Stomach (tissue), 9 donors: ENCODE results near the gene PRLR. TPM values are rescaled to one million over a fixed set of nuclear protein-coding genes. Genes with fewer than 3 reads are reported as not detected.

ENCODE experiments used
- DNase-seq, 2 donors: peaks; one replicate each; pipeline versions ENCODE4 v3.0.0 to v3.0.0-alpha.2; 2013 to 2019
- H3K27ac ChIP-seq, 5 donors: fragments of 200-600 bp in 4 of 5; sonication (generic) in 4 of 5; one replicate each; pipeline ENCODE4 v1.5.1; 2013 to 2019; ENCODE audit warnings: mild to moderate bottlenecking in 1 of 5, moderate library complexity in 1 of 5
- H3K27me3 ChIP-seq, 3 donors: fragments of 200-600 bp; sonication (generic); one replicate each; pipeline ENCODE4 v1.5.1; 2017 to 2019; ENCODE audit warnings: mixed run types in 1 of 3
- H3K36me3 ChIP-seq, 4 donors: fragments of 200-600 bp; sonication (generic); 1 replicate in 3 of 4; 2 replicates in 1 of 4; pipeline ENCODE4 v1.5.1; 2016 to 2019
- H3K4me1 ChIP-seq, 4 donors: fragments of 200-600 bp; sonication (generic); one replicate each; pipeline ENCODE4 v1.5.1; 2016 to 2019
- H3K4me3 ChIP-seq, 4 donors: fragments of 200-600 bp; sonication (generic) in 3 of 4; one replicate each; pipeline ENCODE4 v1.5.1; 2016 to 2019; ENCODE audit warnings: mild to moderate bottlenecking in 1 of 4
- H3K9me3 ChIP-seq, 4 donors: fragments of 200-600 bp; sonication (generic); one replicate each; pipeline ENCODE4 v1.5.1; 2016 to 2019
- CTCF ChIP-seq, 7 experiments: fragments of 450-650 bp in 4 of 7; fragments of 200-600 bp in 3 of 7; sonication (generic) in 3 of 7; IDR thresholded peaks; one replicate each; pipeline ENCODE4 v1.5.1; 2016 to 2019; ENCODE audit warnings: antibody characterized with exemption in 7 of 7, control low read depth in 2 of 7, mild to moderate bottlenecking in 1 of 7
- EP300 ChIP-seq: sonication (generic); formaldehyde crosslinking; IDR thresholded peaks from one replicate; pipeline ENCODE4 v1.6.1; 2017; ENCODE audit warnings: antibody characterized with exemption
- POLR2A ChIP-seq, 4 donors: fragments of 450-650 bp; IDR thresholded peaks; one replicate each; pipeline ENCODE4 v1.6.1; 2016; ENCODE audit warnings: antibody characterized with exemption in 4 of 4, control low read depth in 2 of 4, mild to moderate bottlenecking in 1 of 4, moderate library complexity in 1 of 4
- POLR2AphosphoS5 ChIP-seq, 3 donors: sonication (generic); formaldehyde crosslinking; IDR thresholded peaks; one replicate each; pipeline ENCODE4 v1.6.1; 2016; ENCODE audit warnings: antibody characterized with exemption in 3 of 3
- WGBS, 5 donors: extraction: QIAGEN DNeasy Blood & Tissue Kit in 3 of 5; methylation state at CpG; one replicate each; pipeline versions ENCODE4 v1.1.5 to v1.1.7; 2013 to 2018; 5-methylcytosine and 5-hydroxymethylcytosine counted together
- intact Hi-C: fragments of 100-400 bp; cut with DNase I; formaldehyde crosslinking; loops from one replicate; pipeline ENCODE4 v1.15.1; 2023; ENCODE audit warnings: low total_unique reads
- polyA plus RNA-seq, 3 donors: library from polyadenylated mRNA; stranded (reverse); fragments of 200-250 nt; gene quantifications; one replicate each; pipeline ENCODE4 v1.2.3, GENCODE V29; 2013
- total RNA-seq, 5 donors: library from RNA; depleted of rRNA; stranded (reverse); fragments of >200 nt; gene quantifications; one replicate each; pipeline versions ENCODE4 v1.1.0 to v1.2.3, GENCODE V29; 2014 to 2016
- donor health status: healthy with polysubstance abuse.
- donor health status: Bipolar disorder and iron deficiency.
- donor health status: healthy.

Gene PRLR
- total and polyA plus RNA-seq, 8 donors: 0.56 to 33.2 (median 4.5) TPM; not detected in 1

- TF ChIP-seq POLR2A (IDR thresholded peaks at IDR 0.05): no peak
- no peak overlapping the region for H3K27ac ChIP-seq
- whole genome bisulfite sequencing, 5 donors: 65 to 80% (median 70%) methylated on average over 3 of the region's 3 CpGs
- no peaks in the 10 kb centered on the region for H3K36me3 ChIP-seq
- no peak overlapping the region for H3K4me3 ChIP-seq
- DNase-seq: no peak
- no peaks in the 10 kb centered on the region for H3K27me3 ChIP-seq
- intact Hi-C loops: no loop called here
- no peaks in the 10 kb centered on the region for H3K9me3 ChIP-seq
- no peaks in the 10 kb centered on the region for H3K4me1 ChIP-seq
These were observed 171.9 kb downstream of the PRLR start for GRCh38 chr5:35058374-35058788.

- H3K4me3 ChIP-seq: no peak overlapping the region
- intact Hi-C loops: no loop called here
- WGBS, 5 donors: 56 to 80% (median 74%) methylated on average over 2 of the region's 2 CpGs
- no peaks in the 10 kb centered on the region for H3K36me3 ChIP-seq
- H3K4me1 ChIP-seq: no peaks in the 10 kb centered on the region
- no peaks in the 10 kb centered on the region for H3K27me3 ChIP-seq
- H3K9me3 ChIP-seq: no peaks in the 10 kb centered on the region
- DNase-seq: no peak
- TF ChIP-seq CTCF (IDR thresholded peaks at IDR 0.05) (no peak), POLR2A (IDR thresholded peaks at IDR 0.05) (no peak), EP300 (no peak), POLR2AphosphoS5 (IDR thresholded peaks at IDR 0.05) (no peak)
- no peak overlapping the region for H3K27ac ChIP-seq
These were observed 173.6 kb downstream of the PRLR start for GRCh38 chr5:35056686-35057085.

GRCh38 chr5:35052838-35053237, 177.4 kb downstream of the PRLR start:
- Histone ChIP-seq H3K27ac (no peak overlapping the region), H3K27me3 (no peaks in the 10 kb centered on the region), H3K36me3 (no peaks in the 10 kb centered on the region), H3K4me3 (no peak overlapping the region), H3K4me1 (no peaks in the 10 kb centered on the region), H3K9me3 (no peaks in the 10 kb centered on the region)
- WGBS, 5 donors: 86 to 91% (median 87%) methylated on average over 4 of the region's 4 CpGs
- TF ChIP-seq POLR2A (IDR thresholded peaks at IDR 0.05) (no peak), CTCF (IDR thresholded peaks at IDR 0.05) (no peak), EP300 (no peak), POLR2AphosphoS5 (IDR thresholded peaks at IDR 0.05) (no peak)
- intact Hi-C loops: no loop called here
- no peak for DNase-seq

- Histone ChIP-seq H3K27me3 (no peaks in the 10 kb centered on the region), H3K27ac (no peak overlapping the region), H3K9me3 (no peaks in the 10 kb centered on the region), H3K4me1 (no peaks in the 10 kb centered on the region), H3K36me3 (no peaks in the 10 kb centered on the region), H3K4me3 (no peak overlapping the region)
- intact Hi-C loops: no loop called here
- TF ChIP-seq POLR2AphosphoS5 (IDR thresholded peaks at IDR 0.05) (no peak), CTCF (IDR thresholded peaks at IDR 0.05) (no peak), POLR2A (IDR thresholded peaks at IDR 0.05) (no peak), EP300 (no peak)
- 50 to 59% (median 55%) methylated on average over 3 of the region's 3 CpGs for WGBS, 5 donors
- no peak for DNase-seq
These were observed 179.7 kb downstream of the PRLR start for GRCh38 chr5:35050541-35051126.

- no peaks in the 10 kb centered on the region for H3K4me1 ChIP-seq
- intact Hi-C loops: no loop called here
- TF ChIP-seq EP300 (no peak), POLR2A (IDR thresholded peaks at IDR 0.05) (no peak), POLR2AphosphoS5 (IDR thresholded peaks at IDR 0.05) (no peak), CTCF (IDR thresholded peaks at IDR 0.05) (no peak)
- no peaks in the 10 kb centered on the region for H3K9me3 ChIP-seq
- H3K36me3 ChIP-seq: no peaks in the 10 kb centered on the region
- 63 to 89% (median 83%) methylated on average over 1 of the region's 1 CpG; no CpG with 5 or more reads in 1 of the 5 donors for WGBS, 5 donors
- no peaks in the 10 kb centered on the region for H3K27me3 ChIP-seq
- no peak overlapping the region for H3K4me3 ChIP-seq
- H3K27ac ChIP-seq: no peak overlapping the region
- DNase-seq: no peak
These were observed 181.4 kb downstream of the PRLR start for GRCh38 chr5:35048910-35049309.
